ENCODE data around the gene ARNT2.
A peak's percentile ranks its signal among the peaks of the same experiment; 100 is the strongest.

Gene ARNT2

DNA sequence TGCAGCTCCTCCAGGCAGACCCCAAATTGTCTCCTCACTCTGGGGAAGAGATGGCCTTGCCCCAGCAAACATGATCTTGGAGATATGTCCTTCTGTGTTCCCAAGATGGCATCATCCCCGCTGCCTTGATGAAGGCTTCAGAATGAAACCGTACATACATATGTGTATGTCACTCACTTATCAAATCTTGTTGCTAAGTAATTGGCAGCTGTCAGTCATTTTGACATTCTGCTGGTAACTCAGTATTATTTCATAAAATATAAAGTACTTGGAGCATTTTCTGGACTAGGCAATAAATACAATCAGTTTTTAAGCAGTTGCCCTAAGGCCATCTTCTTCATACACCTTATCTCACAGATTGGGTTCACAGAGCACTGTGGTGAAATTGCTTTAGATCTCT lies 62.4 kb downstream of the ARNT2 start:
- no peak for DNase-seq

DNA sequence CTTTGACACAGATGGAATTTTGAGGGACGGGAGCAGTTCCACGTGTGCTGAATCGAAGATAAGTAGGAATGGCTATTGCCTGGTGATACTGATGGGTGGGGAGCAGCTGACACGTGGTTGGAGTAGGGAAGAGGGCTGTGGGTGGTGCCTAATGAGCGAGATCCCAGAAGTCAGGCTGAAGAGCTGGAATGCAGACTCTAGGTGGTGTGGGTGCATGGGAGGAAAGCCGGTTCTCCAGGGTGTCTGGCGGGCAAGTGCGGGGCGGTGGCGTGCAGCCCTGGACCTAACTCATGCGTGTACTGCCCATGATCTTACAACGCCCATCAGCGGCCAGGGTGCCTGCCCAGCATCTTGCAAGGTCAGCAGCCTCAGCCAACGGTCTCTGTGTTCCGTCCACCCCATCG lies 63.1 kb downstream of the ARNT2 start:
- DNase-seq, result peak; percentile 36

DNA sequence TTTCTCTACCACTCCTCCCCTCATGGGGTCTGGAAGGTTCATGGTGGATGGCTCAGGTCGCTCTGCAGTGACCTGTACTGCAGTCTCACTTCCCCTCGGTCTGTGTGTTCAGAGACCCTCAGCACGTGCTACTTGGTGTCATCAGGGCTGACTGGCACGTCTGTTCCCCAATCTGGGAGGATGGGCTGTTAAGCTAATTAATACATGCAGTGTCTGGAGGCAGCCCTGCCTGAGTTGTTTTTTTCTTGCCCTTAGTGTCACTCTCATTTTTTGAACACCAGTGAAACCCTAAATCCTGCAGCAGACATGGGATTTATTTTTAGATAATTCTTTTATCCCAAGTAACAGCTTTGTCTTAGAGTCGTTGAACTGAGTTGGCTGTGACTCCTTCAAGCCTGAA lies 64.6 kb downstream of the ARNT2 start:
- no peak for DNase-seq

DNA sequence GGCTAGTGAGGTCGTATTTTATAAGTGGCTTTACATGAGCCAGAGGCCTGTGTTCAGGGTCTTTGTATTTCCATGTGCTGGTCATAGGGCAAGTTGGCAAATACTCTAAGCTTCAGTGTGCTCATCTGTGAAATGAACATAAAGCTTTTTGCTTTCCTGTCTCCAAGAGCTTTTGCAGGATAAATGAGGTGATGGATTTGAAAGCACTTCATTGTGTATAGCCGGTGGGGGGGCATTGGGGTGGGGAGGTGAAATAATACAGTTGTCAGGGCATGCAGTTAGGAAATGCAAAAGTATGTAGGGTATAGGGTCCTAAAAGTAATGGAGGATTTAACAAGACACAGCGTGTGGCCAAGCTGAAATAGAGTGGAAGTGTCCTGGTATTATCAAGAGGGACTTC lies 67.7 kb downstream of the ARNT2 start:
- no peak for DNase-seq

DNA sequence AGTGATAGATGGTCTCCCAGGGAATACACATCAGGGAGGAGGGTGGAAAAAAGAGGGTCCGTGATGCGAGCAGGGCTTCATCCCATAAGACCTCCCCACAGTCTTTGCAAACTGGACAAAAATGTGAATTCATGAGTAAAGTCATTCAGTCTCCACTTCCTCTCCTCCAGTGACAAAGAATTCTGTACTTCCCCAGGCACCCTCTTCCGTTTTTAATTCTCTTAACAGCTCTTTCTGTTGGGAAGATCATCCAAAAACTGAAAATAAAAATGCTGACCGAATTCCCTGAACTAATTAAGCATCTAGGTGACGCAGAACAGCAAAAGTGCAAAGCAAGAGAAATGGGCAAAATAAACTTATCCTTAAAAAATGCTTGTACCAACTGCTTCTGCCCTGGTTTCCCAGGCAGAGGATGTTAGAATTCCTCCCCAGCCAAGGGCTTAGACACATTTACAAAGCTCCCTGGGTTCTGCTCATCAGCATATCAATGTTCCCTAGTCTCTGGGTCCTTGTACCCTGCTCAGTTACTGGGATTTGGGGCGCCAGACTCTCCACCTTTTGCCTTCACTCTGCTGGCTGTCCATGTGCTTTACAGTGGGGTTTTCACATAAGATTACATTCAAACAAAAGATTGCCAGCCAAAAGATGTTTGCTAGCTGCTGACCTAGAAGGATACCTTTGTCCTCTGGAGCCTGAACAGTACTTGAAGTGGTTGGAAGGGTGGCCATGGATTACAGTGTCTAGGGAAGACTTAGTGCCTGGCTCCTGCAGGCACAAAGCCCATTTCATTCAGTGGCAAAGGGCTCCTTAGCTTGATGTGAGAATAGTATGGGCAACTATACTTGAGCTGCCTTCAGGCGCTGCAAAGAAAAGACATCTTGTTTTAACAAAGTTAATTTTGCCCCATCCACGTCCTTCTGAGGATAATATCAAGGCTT lies 69.4 kb downstream of the ARNT2 start:
- no peak for DNase-seq

DNA sequence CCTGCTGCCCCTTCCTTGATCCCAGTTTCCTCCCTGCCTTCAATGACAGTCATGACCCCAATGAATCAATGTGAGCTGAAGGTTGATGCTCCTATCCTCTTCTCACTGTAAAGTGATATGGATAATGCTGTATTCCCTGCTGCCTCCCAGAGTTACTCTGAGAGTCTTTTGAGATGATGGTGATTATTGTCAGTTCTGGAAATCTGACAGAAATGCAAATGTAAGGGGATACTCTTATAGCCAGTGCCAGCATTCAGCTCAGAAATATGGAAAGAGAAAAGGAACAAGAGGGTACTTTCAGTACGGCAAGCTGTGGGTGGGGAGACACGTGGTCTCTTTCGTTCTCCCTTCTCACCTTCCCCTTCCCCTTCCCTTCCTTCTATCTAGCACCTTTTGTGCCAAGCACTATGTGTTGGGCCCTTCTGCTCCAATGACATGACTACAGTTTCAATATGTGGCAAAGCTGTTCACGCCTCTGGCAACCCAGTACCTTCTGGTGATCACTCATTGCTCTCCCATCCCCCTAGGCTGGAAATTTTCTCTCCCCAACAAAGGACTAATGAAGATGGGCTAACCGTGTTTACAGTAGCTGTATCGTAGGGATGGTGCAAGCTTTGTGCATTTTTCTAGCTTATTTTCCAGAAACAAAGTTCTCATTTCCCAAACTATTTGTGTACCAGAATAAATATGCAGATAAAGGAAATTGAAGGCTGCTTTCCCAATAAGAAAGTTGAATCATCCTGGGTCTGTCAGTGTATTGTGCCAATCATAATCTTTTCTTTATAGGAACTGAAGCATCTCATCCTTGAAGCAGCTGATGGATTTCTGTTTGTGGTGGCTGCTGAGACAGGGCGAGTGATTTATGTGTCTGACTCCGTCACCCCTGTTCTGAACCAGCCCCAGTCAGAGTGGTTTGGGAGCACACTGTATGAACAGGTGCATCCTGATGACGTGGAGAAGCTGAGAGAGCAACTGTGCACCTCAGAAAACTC lies 70.3 kb downstream of the ARNT2 start:
- DNase-seq, result peak; percentile 61

DNA sequence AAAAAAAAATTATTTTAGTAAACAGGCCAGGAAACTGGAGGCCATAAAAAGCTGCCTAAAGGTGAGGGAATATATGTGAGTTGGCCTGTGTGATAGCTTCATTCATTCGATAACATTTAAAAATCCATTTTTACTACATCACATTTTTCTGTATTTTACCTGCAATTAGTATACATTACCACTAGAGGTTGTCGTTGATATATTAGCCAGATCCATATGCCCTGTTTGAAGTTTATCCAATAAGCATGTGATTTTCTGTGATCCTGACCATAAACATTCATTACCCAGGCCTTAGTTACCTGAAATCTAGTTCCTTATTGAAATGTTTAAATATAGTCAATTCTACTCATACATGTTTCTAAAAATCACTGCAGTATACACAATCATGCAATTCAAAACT lies 71.4 kb downstream of the ARNT2 start:
- DNase-seq, result no peak

DNA sequence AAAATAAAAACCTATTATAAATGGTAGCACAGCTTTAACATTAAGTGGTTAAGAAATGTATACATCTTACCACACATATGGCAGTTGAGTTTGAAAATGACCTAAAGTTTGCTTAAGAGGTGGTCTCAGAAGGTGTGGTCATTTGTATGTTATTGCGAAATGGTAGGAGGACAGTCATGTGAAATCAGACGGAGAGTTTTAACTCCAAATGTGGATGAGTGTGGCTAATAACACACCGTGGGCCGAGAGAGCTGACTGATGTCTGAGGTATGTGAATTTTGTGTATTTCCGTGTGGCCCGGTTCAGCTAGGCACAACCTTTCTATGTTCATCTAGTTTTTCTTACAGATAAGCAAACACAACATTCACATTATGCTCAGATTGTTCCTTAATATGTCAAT lies 71.9 kb downstream of the ARNT2 start:
- DNase-seq, result no peak

DNA sequence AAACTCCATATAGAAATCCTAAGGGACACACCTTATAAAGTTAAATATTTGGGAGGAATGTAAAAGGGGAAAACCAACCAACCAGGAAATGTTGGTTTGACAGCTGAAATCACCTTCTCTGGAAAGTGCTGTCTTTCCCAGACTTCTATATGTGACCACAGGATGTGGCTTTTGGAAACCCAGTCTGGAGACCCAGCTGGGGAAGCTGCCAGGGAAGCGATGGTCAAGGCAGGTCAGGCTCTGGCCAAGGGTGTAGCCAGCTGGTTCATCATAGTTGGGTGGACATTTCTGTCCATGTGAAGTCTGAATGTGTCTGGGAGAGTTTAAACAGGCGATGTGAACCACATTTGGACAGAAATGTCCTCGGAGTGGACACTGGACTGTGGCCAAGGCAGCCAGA lies 73.9 kb downstream of the ARNT2 start:
- peak; percentile 52 for DNase-seq

DNA sequence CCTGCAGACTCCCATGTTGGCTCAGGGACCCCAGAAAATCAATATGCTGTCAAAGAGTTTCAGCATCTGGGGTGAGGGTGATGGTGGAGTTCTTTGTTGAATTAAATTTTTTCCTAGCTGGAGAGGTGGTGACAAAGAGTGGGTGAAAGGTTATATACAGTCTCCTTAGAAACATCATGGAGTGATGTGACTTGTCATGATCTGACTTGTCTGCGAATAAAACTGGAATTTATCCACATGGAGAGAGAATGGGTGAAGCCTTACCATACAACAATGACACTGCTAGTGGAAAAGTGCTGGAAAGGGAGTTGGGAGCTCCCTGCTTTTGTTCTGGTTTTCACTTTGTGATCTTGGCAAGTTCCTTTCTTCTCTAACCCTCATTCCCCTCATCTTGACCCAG lies 75.0 kb downstream of the ARNT2 start:
- DNase-seq, result no peak

DNA sequence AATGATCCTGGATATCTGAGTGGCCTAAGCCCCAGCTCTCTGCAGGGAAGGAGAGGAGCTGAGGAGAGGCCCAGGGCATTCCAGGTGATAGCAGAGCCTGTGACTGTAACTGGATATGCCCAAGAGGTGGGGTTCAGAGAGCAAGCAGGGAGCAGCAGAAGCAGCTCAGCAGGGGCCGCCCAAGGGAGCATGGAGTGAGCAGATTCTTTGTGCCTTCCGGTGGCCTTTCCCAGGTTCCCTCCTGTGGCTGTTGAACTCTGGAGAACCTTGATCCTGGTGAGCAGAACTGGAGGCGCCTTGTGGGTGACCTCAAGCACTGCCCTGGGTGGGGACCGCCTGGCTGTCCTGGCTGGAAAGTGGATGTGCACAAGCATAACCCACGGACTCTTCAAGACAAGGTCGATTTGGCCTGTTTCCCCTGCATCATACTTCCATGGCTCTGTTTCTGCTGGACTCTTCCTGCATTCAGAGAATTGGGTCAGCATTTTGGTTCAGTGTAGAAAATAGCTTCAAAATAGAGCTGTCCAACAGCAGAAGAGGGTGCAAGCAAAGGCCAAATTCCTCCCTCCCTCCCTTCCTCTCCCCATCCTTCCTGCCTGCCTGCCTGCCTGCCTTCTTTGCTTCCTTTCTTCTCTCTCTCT lies 76.1 kb downstream of the ARNT2 start:
- DNase-seq, result peak; percentile 59

DNA sequence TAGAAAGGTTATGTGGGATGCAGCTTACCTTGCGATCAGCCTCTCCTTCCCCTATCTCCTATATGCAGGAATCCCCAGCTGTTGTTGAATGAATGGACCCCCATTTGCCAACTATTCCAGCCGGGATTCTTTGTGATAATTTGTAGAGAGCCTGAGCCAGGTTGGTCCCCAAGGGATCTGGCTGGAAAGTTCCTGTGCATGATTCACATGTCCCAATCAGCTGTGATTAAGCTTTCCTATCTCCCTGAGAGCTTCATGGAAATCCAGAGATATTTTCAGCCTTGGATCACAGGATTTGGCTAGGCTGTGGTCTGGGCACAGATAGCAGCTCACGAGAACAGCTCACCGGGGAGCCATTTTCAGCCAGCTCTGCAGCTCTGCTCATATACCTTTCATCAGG lies 76.7 kb downstream of the ARNT2 start:
- DNase-seq, result peak; percentile 98

DNA sequence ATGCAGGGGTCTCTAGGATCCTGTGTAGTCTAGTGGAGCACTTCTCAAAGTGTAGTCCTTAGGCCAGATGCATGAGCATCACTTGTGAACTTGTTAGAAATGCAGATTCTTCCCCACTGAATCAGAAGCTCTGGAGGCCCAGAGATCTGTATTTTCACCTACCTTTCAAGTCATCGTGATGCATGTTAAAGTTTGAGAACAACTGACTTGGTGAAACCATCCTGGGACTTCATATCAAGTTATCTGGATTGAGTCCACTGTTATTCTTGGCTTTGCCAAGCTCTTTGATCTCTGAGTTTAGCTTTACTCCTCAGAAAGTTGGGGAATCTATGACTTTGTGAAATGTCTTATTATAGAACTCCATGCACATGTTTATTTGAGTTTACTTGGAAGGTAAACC lies 78.5 kb downstream of the ARNT2 start:
- DNase-seq, result no peak

DNA sequence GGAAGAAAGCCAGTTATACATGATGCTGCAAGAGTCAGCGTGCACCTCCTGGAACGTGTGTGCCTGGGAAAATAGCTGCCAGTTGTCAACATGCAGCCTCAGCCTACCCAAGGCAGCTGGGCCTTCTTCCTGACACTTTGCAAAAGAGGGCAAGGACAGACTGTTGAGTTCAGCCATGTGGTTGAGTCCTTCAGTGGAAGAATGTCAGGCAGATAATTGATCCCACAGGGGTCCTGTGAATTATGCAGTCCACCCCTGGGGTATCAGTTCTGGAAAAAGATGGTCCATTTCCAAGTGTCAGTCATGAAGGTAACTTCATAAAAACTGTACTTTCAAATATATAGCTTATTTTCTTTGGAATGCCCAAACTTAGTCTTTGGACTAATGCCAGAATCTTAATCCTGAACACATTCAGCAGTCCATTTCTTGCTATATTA lies 79.6 kb downstream of the ARNT2 start:
- DNase-seq, result peak; percentile 52

DNA sequence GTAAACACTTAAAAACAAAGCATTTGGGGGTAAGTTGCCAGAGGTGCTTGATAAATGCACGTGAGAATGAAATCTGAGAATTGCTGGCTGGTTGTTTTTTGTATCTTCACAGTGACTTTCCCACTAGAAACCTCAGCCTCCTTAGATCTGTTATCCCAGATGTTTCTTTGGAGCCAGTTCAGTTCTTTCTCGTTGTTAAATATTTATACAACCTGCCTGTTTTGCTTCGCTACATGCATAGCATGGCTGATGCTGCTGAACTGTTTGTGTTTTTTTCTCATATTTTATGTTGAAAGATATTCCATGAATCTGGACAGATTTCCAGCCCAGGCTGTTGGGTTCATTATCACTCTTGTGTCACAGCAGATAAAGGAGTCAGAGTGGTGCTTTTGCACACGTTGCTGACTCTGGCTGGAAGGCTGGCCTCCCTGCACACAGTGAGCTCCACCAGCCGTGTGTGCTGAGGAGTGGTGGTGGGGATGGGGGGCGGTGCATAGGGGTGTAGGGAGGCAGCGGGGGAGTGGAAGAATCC lies 80.2 kb downstream of the ARNT2 start:
- DNase-seq, result no peak

DNA sequence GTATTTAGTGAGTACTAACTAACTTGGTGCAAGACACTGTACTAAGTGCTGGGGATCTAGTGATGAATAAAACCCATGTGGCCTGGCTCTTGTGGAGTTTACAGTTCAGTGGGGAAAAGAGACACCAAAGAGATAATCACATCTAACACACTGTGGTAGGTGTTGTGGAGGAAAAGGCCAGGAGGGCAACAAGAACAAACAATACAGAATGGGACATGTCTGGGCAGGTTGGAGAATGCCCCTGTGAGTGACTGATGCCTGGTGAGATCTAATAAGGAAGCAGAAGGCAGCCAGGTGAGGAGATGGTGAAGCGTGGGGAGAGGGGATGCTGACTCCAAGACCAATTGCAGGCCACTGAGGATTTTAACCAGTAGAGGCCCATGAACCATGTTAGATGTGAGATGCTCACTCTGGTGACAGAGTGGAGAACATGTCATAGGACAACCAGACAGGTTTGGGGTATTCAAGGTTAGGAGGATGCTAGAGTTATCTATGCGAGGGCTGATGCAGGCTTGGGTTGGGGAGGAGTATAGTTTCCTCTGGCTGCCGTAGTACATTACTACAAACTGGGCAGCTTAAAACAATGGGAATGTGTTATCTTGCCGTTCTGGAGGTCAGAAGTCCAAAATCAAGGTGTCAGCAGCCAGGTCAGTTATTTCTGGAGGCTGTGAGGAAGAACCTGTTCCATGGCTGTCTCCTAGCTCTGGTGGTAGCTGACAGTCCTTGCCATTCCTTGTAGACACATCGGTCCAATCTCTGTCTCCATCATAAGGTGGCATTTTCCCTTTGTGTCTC lies 81.4 kb downstream of the ARNT2 start:
- no peak for DNase-seq

DNA sequence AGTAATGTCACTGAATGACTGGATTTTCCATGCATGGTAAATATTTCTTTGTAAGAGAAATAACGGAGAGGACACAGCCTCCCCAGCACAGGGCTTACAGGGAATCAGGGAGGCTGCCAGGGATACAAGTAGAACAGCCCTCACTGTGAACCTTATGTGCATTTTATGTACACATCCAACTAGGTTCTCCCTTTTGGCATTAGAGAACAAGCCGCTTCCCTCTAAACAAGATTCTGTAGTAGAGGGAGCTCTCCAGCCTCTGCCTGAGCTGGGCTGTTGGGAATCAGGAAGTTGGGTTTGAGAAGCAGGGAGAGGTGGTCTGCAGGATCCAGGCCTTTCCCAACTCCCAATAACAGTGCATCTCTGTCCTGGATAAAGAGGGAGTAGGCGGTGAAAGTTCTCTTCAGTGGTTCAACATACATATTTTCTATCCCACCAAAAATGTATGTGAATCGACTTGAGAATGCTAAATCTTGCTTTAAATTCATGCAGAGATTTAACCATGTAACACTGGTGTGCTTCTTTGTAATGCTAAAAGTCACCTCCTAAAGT lies 83.7 kb downstream of the ARNT2 start:
- DNase-seq, result peak; percentile 76

DNA sequence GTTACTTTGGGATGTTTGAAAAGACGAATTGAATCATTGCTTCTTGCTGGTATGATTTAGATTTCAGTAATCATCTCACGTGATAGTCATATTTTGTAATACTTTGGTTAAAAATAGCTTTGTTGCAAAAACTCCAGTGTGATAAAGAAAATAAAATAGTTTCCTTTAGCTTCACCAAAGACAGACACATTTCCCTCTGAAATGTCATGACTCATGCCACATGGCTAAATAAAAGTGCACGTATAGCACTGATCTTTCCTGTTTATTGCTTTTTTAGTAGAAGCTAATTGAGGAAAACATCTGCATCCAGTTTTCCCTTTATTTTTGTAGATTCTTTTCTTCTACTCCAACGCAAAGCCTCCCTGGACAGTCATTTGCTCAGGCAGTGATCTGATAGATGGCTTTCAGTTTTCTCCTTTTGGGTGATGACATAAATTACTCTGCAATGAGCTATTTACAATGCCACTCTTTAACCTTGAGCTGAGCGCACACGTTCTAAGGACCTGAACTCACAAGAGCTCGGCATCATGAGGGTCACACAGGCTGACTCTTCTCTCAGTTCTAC lies 84.9 kb downstream of the ARNT2 start:
- DNase-seq, result peak; percentile 94

DNA sequence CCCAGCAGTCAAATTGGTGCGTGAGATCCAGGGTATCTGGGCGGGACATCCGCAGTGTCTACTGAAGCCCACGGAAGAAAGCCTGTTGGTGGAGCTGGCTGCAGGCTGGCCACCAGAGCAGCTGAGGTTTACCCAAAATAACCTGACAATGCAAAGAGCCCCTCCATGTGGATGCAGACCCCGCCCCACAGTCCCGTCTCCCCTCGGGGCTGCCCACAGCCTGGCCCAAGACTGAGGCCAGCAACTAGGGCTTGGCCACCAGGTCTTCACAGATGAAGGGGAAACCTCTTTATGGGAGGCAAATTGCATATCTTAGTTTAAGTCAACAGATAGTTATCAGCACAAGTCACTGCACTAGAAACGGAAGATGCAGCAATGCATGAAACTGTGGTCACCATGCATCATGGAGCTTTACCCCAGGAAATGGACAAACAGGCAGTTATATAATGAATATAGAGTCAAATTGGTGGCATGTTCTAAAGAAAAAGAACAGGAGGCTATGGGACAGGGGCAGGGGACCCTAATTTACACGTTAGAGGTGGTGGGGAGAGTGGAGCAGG lies 86.3 kb downstream of the ARNT2 start:
- DNase-seq, result no peak

DNA sequence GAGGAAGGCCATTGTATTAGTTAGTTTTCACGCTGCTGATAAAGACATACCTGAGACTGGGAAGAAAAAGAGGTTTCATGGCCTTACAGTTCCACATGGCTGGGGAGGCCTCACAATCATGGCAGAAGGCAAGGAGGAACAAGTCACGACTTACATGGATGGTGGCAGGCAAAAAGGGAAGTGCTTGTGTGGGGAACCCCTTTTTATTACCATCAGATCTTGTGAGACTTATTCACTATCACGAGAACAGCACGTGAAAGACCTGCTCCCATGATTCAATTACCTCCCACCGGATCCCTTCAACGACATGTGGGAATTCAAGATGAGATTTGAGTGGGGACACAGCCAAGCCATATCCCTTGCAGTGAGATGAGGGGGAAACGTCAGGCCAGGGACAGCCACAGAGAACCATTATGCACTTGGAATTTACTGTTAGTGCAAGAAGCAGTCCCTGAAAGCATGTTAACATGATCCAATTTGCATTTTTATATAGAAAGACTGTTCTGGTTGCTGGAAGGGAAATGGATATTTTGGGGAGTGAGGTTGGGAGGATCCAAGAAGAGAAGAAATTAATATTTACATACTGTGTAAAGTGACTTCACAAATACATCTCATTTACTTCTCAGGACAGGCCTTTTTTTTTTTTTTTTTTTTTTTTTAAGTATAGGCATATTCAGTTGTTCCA lies 87.1 kb downstream of the ARNT2 start:
- no peak for DNase-seq
